ENCODE data around the gene SPEM3. TPM values are rescaled to one million over a fixed set of nuclear protein-coding genes. Genes with fewer than 3 reads are reported as not detected.
A peak's percentile ranks its signal among the peaks of the same experiment; 100 is the strongest.

The SPEM3 gene
- total RNA-seq, 1 experiment from 2014 or later: not detected

DNA sequence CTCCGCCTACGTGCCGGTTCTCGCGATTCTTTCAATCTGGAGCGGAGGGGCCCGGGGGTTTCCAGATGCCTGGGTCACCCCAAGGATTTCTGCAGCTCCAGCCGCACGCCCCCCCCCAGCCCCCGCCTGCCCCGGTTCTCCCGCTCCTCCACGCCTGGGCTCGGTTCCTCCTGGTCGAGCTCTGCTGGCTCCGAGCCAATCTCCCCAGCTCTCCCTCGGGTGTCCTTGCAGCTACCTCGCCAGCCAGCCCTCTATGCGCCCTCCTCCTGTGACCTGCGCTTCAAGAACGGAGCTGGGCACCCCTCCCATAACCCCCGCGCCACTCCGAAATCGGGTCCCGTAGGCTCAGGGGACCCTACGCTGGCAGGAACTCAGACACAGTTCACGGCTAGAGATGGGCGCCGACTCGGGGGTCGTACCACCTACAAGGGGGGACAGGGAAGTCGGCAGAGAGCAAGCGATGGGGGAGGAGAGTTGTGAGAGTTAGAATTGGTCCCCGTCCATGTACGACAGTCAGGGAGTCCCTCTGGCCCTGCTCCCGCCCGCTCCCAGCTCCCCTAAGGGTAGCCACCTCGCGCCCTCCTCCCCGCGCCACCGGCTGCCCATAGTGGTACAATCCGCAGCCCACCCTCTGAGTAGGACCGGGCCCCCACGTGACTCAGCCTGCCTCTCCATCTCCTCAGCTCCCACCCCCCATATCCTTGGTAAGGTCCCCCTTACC is 11.6 kb downstream of the SPEM3 start:
- peak; percentile 26 for DNase-seq (ENCODE audit: extremely low read depth, low read depth)

- no peak for DNase-seq (ENCODE audit: extremely low read depth, low read depth)
Observed at GRCh38 chr17:7440834-7441195, 12.2 kb downstream of the SPEM3 start.

DNA sequence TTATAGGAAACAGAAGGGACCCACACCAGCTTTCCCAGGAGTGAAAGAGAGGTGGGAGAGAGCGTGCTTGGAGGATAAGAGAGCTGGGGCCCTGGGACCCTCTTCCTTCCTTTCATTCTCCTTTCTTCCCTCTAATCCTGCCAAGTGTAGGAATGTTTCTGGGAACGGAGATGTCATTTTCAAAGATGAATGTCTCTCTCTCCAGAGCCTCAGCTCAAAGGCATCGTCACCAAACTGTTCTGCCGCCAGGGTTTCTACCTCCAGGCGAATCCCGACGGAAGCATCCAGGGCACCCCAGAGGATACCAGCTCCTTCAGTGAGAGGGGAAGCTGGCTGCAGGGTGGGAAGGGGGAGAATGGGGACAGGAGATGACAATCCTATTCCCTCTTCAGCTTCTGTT is 12.6 kb downstream of the SPEM3 start:
- DNase-seq (ENCODE audit: extremely low read depth, low read depth): no peak

GRCh38 chr17:7442142-7442541 is 13.5 kb downstream of the SPEM3 start:
- DNase-seq (ENCODE audit: extremely low read depth, low read depth): no peak

- no peak for DNase-seq (ENCODE audit: extremely low read depth, low read depth)
Observed at GRCh38 chr17:7443499-7444485, 15.1 kb downstream of the SPEM3 start.

- peak; percentile 35 for DNase-seq (ENCODE audit: extremely low read depth, low read depth)
Observed at GRCh38 chr17:7444682-7445618, 16.3 kb downstream of the SPEM3 start, which contains the start of gene CHRNB1. TSS of gene CHRNB1 (plus strand) at chr17:7445061. CDS start at chr17:7445128, 67 bp downstream.

DNA sequence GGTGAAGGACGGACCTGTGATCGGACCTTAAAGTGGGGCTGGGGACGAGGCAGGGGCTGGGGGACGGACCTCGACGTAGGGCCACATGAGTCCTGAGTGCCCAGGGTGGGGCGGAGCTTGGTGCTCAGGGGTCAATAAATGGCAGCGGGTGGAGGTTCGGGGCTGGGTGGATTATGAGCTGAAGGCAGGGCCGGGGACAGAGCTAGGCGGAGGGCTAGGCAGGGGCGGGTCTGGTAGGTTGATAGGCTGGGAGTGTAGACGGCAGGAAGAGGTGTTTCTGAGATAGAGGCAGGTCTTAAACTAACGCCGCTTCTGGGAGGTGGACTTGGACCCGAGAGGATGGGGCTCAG is 16.9 kb downstream of the SPEM3 start:
- DNase-seq (ENCODE audit: extremely low read depth, low read depth): no peak

DNA sequence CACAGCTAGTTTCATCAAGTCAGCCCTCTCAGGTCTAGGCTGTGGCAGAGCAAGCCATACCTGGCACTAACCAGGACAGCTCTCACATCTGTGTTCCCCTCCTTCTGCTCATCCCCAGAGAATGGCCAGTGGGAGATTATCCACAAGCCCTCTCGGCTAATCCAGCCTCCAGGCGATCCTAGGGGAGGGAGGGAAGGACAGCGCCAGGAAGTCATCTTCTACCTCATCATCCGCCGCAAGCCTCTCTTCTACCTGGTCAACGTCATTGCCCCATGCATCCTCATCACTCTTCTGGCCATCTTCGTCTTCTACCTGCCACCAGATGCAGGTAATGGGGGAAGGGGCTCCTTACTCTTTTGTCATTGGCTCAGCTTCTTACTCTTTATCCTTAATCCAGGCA is 19.8 kb downstream of the SPEM3 start:
- no peak for DNase-seq (ENCODE audit: extremely low read depth, low read depth)

DNA sequence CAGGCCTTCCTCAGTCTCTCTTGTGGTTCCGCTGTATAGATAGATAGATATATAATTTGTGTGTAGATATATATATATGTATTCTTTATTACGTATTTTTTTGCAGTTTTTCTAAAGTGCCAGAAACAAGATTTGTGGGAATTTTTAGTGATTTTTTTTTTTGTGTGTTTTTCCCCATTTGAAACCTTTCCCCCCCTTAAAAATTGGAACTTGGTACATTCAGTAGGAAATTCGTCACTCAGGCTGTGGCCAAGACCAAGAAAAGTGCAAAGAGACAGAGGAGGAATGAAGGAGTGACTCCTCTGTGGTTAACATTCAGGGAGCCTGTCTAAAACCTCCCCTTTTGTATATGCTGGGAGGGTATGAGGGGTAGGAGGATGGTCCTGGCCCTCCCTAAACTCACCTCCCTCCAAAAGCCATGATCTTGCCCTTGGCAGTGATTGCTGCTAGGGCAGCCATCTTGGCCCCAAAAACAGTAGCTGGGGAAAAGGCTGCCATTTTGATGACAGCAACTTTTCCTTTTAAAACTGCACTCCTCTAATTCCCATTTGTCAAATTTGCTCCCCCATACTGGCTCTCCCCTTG is 31.4 kb downstream of the SPEM3 start:
- no peak for DNase-seq (ENCODE audit: extremely low read depth, low read depth)

DNA sequence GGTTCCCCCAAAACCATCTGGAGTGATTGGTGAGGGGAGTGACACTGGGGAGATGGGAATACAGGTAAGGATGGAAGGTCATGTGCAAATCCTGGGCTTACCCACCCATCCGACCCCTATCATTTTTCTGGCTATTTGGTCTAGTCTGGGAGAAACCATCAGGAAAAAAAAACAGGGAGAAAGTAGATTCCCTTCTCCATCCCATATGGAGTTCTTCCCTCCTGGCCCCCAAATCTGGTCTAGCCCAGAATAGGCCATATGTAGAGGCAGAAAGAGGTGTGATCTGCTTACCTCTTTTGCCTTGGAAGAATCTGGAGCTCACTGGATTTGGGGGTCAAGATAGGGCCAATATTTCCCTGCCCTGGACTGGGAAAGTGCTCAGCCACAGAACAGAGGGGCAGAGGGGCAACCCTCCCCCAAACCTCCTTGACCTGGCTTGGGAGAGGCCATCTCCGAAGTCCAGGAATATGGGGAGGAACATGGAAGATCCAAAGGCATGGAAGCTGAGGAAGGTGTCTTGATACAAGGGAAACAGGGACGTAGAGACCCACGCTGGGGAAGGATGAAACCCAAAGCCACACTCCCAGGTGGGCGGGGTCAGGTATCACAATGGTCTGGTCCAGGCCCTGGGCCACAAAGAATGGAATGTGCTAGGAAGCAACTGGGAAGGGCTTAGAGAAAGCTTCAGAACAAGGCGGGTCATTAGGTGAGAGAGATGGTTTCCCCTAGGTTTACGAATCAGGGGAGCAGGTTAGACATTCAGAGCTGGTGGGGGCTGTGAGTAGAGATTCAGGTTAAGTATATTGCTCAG is 32.4 kb downstream of the SPEM3 start:
- no peak for DNase-seq (ENCODE audit: extremely low read depth, low read depth)

GRCh38 chr17:7462474-7463371 is 34.1 kb downstream of the SPEM3 start:
- DNase-seq (ENCODE audit: extremely low read depth, low read depth): no peak

GRCh38 chr17:7463372-7463846 is 34.8 kb downstream of the SPEM3 start:
- no peak for DNase-seq (ENCODE audit: extremely low read depth, low read depth)

DNA sequence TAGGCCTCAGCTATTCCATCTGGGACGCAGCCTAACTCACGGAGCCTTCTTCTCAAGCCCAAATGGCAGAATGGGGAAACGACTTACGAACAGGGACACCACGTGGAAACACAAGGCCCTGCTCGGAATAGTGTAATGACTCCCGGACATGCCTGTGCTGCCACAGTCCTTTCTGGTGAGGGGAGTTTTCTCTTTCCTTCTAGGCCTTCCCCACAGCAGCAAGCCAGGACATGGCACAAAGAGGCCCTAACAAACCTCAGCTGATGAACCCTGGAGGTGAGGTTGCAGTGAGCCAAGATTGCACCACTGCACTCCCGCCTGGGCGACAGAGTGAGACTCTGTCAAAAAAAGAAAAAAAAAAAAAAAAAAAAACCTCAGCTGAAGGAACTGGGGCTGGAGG is 35.4 kb downstream of the SPEM3 start:
- no peak for DNase-seq (ENCODE audit: extremely low read depth, low read depth)

DNA sequence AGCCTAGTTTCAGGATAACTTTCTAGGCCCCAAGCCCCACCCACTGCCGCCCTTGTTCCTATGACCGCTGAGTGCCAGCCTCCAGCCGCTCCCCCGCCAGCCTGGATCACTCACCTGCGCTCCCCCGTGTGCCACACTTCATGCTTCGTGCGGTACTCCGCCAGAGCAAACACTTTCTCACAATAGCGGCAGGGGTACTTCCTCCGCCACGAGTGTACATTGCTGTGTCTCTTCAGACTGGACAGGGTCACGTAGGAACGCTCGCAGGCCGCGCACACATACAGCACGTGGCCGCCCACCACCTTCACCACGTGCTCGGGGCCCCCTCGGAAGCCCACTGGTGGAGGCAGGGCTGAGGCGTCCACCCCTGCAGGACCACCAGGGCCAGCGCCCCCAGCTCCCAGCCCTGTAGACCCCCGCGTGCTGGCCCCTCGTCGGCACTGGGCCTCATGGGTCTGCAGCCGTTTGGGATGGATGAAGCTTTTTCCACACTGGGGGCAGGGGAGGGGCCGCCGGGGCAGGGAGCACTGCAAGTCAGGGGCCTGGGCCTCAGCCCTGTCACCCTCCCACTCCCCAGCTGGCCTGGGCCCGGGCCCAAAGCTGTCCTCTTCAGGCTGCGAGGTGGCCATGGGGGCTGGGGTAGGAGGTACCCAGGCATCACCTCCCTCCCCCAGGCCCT is 37.1 kb downstream of the SPEM3 start:
- DNase-seq (ENCODE audit: extremely low read depth, low read depth): no peak

GRCh38 chr17:7466318-7466638 is 37.6 kb downstream of the SPEM3 start:
- DNase-seq (ENCODE audit: extremely low read depth, low read depth): no peak

GRCh38 chr17:7466639-7467341 is 38.1 kb downstream of the SPEM3 start:
- DNase-seq (ENCODE audit: extremely low read depth, low read depth): no peak

DNA sequence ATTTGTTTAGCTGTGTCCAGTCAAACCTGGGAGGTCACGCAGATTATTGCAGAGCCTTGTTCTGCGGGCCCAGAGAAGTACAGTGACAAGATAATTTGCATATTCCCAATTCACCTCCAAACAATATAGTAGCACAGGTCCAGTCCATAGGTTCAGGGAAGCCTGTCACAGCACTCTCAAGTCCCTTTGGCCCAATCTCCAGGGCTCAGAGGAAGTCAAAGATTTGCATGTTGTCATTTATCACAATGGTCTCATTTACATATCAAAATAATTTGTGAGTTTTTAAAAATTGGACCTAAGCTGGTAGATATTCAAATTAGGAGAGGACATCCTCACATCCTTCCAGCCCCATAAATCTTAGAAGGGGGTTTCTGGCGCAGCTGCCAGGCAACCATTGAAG is 38.8 kb downstream of the SPEM3 start:
- no peak for DNase-seq (ENCODE audit: extremely low read depth, low read depth)
